ENCODE results near the gene SLC12A8. TPM values are rescaled to one million over a fixed set of nuclear protein-coding genes. Genes with fewer than 3 reads are reported as not detected.

The SLC12A8 gene
- total and polyA plus RNA-seq, 2 of the 13 experiments (the other 11 are each of a cell fraction or from before 2014, with no cell fraction given), result 0.44 to 0.71 TPM

- TF ChIP-seq ZNF687 (CRISPR knock-in tag; IDR thresholded peaks at IDR 0.05) (peak; percentile 67), HIVEP1 (CRISPR knock-in tag; IDR thresholded peaks at IDR 0.05) (0 out of 2 replicates have a peak, but pooled peaks have one; percentile 25), JUNB (CRISPR knock-in tag; IDR thresholded peaks at IDR 0.05; ENCODE audit: borderline replicate concordance) (no peak), EP300 (IDR thresholded peaks at IDR 0.05; ENCODE audit: low read depth in 2 of 2, low read length in 2 of 2) (no peak), EP300 (CRISPR knock-in tag; IDR thresholded peaks at IDR 0.05; ENCODE audit: borderline replicate concordance) (no peak), FOXO4 (CRISPR knock-in tag; conservative IDR thresholded peaks at IDR 0.05) (no peak), ZNF30 (CRISPR knock-in tag; IDR thresholded peaks at IDR 0.05) (no peak), ZNF724P (CRISPR knock-in tag; IDR thresholded peaks at IDR 0.05; ENCODE audit: borderline replicate concordance) (no peak), RFX1 (IDR thresholded peaks at IDR 0.05) (no peak), ZBTB1 (CRISPR knock-in tag; IDR thresholded peaks at IDR 0.05; ENCODE audit: borderline replicate concordance) (no peak), ARID3A (IDR thresholded peaks at IDR 0.05; ENCODE audit: low read depth, low read length) (no peak), PRDM15 (CRISPR knock-in tag; IDR thresholded peaks at IDR 0.05) (no peak), TBX2 (CRISPR knock-in tag; IDR thresholded peaks at IDR 0.05; ENCODE audit: borderline replicate concordance) (no peak), ZNF530 (CRISPR knock-in tag; IDR thresholded peaks at IDR 0.05; ENCODE audit: low read depth) (no peak), MTF2 (CRISPR knock-in tag; IDR thresholded peaks at IDR 0.05; ENCODE audit: borderline replicate concordance) (no peak), ZFY (CRISPR knock-in tag; IDR thresholded peaks at IDR 0.05) (0 out of 2 replicates have a peak, but pooled peaks have one; percentile 14), IKZF1 (IDR thresholded peaks at IDR 0.05) (no peak), XBP1 (CRISPR knock-in tag; IDR thresholded peaks at IDR 0.05) (no peak)
Observed at GRCh38 chr3:125212509-125213363, at the start of gene SLC12A8 (continued).

Measured in HepG2 (cell line).